Stimulated activated naive CD4-positive, alpha-beta T cell treated with Interleukin-2 at 50 U/mL for 16 hours (primary cell): ENCODE results near the gene ATRX.
"Not testable (repeated sequence)": the region's sequence is repeated elsewhere in the genome, so short reads cannot be mapped to it uniquely, and the experiment has no call there.

Source experiments
- DNase-seq: peaks from one replicate; lab custom pipeline; 2025; lab: John Stamatoyannopoulos, UW

ATRX gene

GRCh38 chrX:77621453-77621852 lies 164.6 kb downstream of the ATRX start:
- not testable (repeated sequence) for DNase-seq

DNA sequence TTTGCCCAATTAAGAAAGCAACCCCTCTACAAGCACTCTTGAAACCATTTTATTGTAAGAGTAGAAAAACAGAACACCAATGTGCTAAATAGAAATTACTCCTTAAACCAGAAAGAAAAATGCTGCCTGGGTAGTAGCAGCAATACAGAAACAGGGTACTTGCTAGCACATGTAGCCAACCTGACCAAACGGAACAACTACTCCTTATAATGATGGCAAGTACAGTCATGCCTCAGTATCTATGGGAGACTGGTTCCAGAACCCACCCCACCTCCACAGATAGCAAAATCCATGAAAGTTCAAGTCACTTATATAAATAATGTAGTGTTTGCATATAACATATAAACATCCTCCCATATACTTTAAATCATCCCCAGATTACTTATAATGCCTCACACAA lies 168.8 kb downstream of the ATRX start:
- no peak for DNase-seq

DNA sequence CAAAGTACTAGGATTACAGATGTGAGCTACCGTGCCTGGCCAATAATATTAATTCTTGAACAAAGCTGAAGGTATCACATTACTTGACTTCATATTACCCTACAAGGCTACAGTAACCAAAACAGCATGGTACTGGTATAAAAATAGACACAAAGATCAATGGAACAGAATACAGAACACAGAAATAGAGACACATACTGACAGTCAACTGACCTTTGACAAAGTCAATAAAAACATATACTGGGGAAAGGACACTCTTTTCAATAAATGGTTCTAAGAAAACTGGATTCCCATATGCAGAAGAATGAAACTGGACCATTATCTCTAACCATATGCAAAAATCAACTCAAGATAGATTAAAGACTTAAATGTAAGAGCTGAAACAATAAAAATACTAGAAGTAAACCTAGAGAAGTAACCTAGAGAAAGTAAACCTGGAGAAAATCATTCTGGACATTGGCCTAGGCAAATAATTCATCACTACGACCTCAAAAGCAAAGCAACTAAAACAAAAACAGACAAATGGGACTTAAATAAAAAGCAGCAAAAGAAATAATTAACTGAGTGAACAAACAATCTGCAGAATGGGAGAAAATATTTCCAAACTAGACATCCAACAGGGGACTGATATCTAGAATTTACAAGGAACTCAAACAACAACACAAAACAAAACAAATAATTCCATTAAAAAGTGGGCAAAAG lies 182.2 kb downstream of the ATRX start:
- DNase-seq: no peak

GRCh38 chrX:77597511-77597910 lies 188.5 kb downstream of the ATRX start:
- no peak for DNase-seq

DNA sequence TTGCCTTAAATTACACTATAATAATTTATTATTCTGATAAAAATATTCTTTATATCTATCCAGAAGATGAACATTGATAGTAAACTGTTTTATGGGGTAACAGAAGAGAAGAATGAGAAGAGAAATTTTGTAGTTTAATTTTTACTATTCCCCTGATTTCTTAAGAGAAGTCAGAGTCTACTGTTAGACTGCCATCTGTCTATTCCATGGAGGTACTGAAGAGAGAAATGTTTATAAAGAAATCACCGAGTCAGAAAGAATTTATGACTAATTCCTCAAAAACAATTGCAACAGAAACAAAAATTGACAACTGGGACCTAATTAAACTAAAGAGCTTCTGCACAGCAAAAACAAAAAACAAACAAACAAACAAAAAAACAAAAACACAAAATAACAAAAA lies 188.9 kb downstream of the ATRX start:
- DNase-seq: no peak

GRCh38 chrX:77595848-77596247 lies 190.2 kb downstream of the ATRX start:
- no peak for DNase-seq

DNA sequence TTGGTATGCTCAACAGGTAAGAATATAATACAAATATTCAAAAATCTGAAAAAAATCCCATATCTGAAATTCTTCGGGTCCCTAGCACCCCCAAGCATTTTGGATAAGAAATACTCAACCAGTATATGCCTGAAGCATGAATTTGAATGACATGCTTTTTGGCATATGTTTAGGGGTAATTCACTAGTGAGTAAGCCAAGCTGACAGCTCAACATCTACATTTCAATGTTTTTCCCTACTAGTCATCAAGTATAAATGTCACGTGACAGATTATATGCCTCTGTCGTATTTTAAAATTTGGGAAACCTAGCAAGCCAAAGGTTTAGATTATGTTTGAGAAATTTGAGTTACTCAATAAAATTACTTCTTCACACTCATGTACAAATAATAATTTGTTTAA lies 213.7 kb downstream of the ATRX start:
- no peak for DNase-seq

- DNase-seq: no peak
These were observed 220.7 kb downstream of the ATRX start for GRCh38 chrX:77565278-77565677.

GRCh38 chrX:77564823-77565222 lies 221.2 kb downstream of the ATRX start:
- DNase-seq: no peak

DNA sequence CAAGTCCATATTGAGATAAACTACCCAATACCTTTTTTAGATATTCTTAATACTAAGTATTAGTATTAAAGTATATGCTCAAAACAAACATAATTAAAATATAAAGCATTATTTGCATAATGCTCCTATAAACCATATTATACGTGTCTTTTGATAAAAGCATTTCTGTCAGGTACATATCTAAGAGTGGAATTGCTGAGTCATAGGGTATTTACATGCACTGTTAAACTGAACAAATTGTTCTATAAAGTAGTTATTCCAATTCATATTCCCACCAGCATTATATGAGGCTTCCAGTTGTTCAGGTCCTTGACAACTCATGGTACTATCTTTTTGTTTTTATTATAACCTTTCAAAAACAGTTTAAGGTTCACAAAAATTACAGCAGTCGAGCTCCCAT lies 224.6 kb downstream of the ATRX start:
- DNase-seq: no peak

GRCh38 chrX:77556276-77556675 lies 229.7 kb downstream of the ATRX start:
- no peak for DNase-seq

- no peak for DNase-seq
These were observed 237.3 kb downstream of the ATRX start for GRCh38 chrX:77548751-77549150.

GRCh38 chrX:77539778-77540177 lies 246.2 kb downstream of the ATRX start:
- DNase-seq: not testable (repeated sequence)

DNA sequence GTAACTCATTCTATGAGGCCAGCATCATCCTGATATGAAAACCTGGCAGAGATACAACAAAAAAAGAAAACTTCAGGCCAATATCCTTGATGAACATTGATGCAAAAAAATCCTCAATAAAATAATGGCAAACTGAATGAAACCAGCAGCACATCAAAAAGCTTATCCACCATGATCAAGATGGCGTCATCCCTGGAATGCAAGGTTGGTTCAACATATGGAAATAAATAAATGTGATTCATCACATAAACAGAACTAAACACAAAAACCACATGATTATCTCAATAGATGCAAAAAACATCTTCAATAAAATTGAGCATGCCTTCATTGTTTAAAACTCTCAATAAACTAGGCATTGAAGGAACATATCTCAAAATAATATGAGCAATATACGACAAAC lies 254.8 kb downstream of the ATRX start:
- not testable (repeated sequence) for DNase-seq

DNA sequence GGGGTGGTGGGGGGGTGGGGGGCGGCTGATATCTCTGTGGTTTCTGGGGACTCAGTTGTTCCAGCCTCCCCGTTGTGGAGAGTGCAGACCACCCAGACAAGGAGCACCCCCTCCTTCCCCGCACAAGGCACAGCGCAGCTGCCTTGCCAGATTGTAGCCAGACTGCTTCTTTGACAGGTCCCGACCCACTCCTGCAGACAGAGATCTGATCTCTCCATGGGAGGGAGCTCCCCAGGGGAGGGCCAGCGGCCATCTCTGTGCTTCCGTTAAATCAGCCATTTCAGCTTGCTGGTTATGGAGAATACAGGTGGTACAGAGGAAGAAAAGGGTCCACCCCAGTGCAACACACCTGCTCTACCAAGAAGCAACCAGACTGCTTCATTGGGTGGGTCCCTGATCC lies 258.0 kb downstream of the ATRX start:
- DNase-seq: no peak

DNA sequence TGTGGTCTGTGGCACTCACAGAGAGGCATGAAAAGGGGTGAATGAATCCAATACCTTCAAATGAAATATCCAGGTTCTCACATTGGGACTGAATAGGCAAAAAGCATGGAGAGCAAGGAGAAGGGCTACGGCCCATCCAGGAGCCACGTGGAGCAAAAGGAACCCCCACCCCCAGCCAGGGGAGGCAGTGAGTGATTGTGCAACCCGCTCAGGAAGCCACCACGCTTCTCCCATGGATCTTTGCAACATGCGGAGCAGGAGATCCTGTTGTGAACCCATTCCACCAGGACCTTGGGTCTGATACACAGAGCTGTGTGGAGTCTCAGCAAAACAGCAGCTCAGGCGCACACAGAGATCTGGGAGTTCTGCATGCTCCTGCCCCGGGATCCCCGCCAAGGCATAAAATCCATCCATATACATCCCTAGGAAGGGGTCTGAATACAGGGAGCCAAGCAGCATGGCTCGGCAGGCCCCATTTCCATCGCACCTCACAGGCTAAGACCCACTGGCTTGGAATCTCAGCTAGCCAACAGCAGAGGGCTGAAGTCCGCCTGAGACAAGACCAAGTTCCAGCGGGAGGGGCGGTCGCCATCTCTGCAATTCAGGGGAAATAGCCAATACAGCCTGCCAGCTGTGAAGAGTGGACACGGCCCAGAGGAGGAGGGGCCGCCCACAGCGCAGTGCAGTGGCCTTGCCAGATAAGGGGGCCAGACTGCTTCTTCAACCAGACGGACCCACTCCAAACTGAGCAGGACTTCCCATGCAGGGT lies 258.6 kb downstream of the ATRX start:
- no peak for DNase-seq

- DNase-seq: no peak
These were observed 266.3 kb downstream of the ATRX start for GRCh38 chrX:77519765-77520164.

DNA sequence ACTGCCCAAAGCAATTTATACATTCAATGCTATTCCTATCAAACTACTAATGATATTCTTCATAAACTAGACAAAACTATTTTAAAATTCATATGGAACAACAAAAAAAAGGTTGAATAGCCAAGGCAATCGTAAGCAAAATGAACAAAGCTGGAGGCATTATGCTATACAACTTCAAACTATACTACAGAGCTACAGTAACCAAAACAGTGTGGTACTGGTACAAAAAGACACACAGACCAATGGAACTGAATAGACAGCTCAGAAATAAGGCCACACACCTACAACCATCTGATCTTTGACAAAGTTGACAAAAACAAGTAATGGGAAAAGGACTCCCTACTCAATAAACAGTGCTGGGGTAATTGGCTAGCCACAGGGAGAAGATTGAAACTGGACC lies 271.8 kb downstream of the ATRX start:
- DNase-seq: no peak

- DNase-seq: no peak
These were observed 276.0 kb downstream of the ATRX start for GRCh38 chrX:77510007-77510406.

DNA sequence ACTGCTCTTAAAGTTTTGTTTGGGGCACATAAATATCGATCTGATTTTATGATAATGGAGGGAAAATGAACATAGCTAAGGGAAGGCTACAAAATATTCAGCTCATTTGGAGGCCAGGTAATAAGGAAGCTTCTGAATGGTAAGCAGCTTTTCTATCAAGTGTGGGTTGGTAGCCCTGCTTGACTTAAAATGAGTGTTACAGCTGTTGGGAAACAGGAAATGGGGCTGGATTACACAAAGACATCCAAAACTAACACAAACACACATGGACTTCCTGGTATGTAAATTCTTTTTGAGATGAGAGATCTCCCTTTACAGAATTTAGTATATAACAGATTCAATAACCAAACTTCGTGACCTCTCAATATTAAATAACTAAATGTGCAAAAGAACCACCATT lies 280.8 kb downstream of the ATRX start:
- no peak for DNase-seq

DNA sequence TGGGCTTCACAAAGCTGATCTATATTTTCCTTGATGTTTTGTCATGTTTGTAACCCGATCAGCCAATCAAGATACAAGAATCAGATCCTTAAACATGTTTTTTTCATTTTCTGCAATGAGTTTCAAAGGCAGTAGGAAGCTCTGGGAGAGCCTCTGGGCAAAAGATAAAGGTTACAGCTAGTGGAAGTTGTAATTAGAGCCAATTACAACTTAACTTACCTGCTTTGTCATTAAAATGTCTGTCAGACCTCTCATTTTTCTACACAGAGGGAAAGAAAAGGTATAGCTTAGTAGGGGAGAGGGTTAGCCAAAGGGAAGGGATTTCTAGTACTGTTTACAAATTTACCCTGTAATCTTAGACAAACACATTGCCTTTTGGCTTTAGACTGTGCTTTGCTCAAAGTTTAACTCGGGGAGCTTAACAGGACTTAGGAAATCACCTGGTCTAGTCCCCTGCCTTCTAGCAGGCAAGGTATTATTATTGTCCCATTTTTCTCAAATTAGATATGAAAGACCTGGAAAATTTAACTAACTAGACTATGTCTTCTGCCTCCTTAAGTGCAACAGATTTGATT lies 283.0 kb downstream of the ATRX start:
- DNase-seq: no peak

- not testable (repeated sequence) for DNase-seq
These were observed 285.9 kb downstream of the ATRX start for GRCh38 chrX:77500164-77500563.
